K562 (cell line): Measurements from ENCODE around the gene PPP2R1A. TPM values are rescaled to one million over a fixed set of nuclear protein-coding genes. Genes with fewer than 3 reads are reported as not detected.

Source experiments
- EHMT2 ChIP-seq: fragments of 450-650 bp; IDR thresholded peaks from 2 replicates; pipeline ENCODE4 v1.6.1; 2018; ENCODE audit warnings: antibody characterized with exemption
- HSF4 ChIP-seq: fragments of 250-450 bp; sonication (Bioruptor Pico); IDR thresholded peaks from 2 replicates; pipeline ENCODE4 v2.1.2; 2022; ENCODE audit warnings: mild to moderate bottlenecking, moderate library complexity, borderline replicate concordance
- KAT7 ChIP-seq: sonication (generic); formaldehyde crosslinking; IDR thresholded peaks from 2 replicates; pipeline ENCODE4 v1.8.0; 2022; ENCODE audit warnings: missing genetic modification reagents, mild to moderate bottlenecking, borderline replicate concordance
- LCOR ChIP-seq: sonication (generic); formaldehyde crosslinking; IDR thresholded peaks from 2 replicates; pipeline ENCODE4 v1.8.0; 2022; ENCODE audit warnings: mild to moderate bottlenecking, missing genetic modification reagents
- MTA3 ChIP-seq: fragments of 450-650 bp; formaldehyde crosslinking; IDR thresholded peaks from 2 replicates; pipeline ENCODE4 v1.6.1; 2017; ENCODE audit warnings: mild to moderate bottlenecking, borderline replicate concordance
- NEUROD1 ChIP-seq: fragments of 150-350 bp; IDR thresholded peaks from 2 replicates; pipeline ENCODE4 v1.6.1; 2014; ENCODE audit warnings: borderline replicate concordance, low read length, low read depth; ENCODE audit not compliant: partially characterized antibody
- OTX1 ChIP-seq: fragments of 450-650 bp; formaldehyde crosslinking; IDR thresholded peaks from 2 replicates; pipeline ENCODE4 v1.4.0; 2022; ENCODE audit warnings: mild to moderate bottlenecking
- RB1 ChIP-seq: fragments of 450-650 bp; IDR thresholded peaks from 2 replicates; pipeline ENCODE4 v1.6.1; 2017; ENCODE audit warnings: low read depth, mild to moderate bottlenecking
- SUPT5H ChIP-seq: fragments of 450-650 bp; IDR thresholded peaks from 2 replicates; pipeline ENCODE4 v1.6.1; 2016
- TAF9B ChIP-seq: fragments of 450-650 bp; IDR thresholded peaks from 2 replicates; pipeline ENCODE4 v1.6.1; 2018; ENCODE audit warnings: mild to moderate bottlenecking; ENCODE audit not compliant: partially characterized antibody
- polyA plus RNA-seq, 8 experiments: library from polyadenylated mRNA; depleted of rRNA in 4 of 8; stranded (reverse) in 5 of 8; unstranded in 3 of 8; fragments of >200 nt; fragmentation: Nextera tagmentation in 2 of 8; fragmentation: Illumina TruSeq in 1 of 8; extraction: Ambion mirVana in 2 of 8; extraction: Trizol in 1 of 8; gene quantifications; 2 replicates each; pipeline versions ENCODE4 v1.2.1 to v1.2.3, GENCODE V29; 2011 to 2014; ENCODE audit warnings: inconsistent platforms in 1 of 8, missing spikeins in 1 of 8
- total RNA-seq, 7 experiments: library from RNA; depleted of rRNA in 6 of 7; stranded (reverse); fragments of >200 nt in 6 of 7; fragmentation: Illumina TruSeq in 2 of 7; extraction: Trizol in 2 of 7; gene quantifications; 2 replicates each; pipeline versions ENCODE4 v1.2.1 to v1.2.3, GENCODE V29; 2011 to 2021; ENCODE audit warnings: low replicate concordance in 1 of 7
- TF ChIP-seq, protein P1 (sequence below), 2 experiments: fragments of 450-650 bp in 1 of 2; IDR thresholded peaks; 2 replicates each; pipeline ENCODE4 v1.6.1; 2011 to 2017; ENCODE audit warnings: low read depth in 2 of 2, antibody characterized with exemption in 1 of 2, borderline replicate concordance in 1 of 2, low read length in 1 of 2, mild to moderate bottlenecking in 1 of 2, mixed read lengths in 1 of 2; ENCODE audit not compliant: control insufficient read depth in 1 of 2
- TF ChIP-seq, protein P2 (sequence below), 3 experiments: fragments of 200-800 bp in 1 of 3; fragments of 250-450 bp in 1 of 3; fragments of 450-650 bp in 1 of 3; sonication (Bioruptor Pico) in 1 of 3; sonication (Bioruptor generic) in 1 of 3; formaldehyde crosslinking in 1 of 3; IDR thresholded peaks; 2 replicates each; pipeline versions ENCODE4 v1.6.1 to v1.8.0; 2016 to 2022; ENCODE audit warnings: mild to moderate bottlenecking in 2 of 3, missing genetic modification characterization in 2 of 3, missing compliant biosample characterization in 1 of 3, moderate library complexity in 1 of 3
- TF ChIP-seq, protein P3 (sequence below): fragments of 200-800 bp; sonication (Bioruptor generic); IDR thresholded peaks from 2 replicates; pipeline ENCODE4 v1.6.1; 2016; ENCODE audit warnings: missing genetic modification characterization, missing compliant biosample characterization

PPP2R1A gene
- total and polyA plus RNA-seq, 9 of the 15 experiments (the other 6 are each of a cell fraction or from before 2014, with no cell fraction given), result 10.1 to 211 (median 70.1) TPM

DNA sequence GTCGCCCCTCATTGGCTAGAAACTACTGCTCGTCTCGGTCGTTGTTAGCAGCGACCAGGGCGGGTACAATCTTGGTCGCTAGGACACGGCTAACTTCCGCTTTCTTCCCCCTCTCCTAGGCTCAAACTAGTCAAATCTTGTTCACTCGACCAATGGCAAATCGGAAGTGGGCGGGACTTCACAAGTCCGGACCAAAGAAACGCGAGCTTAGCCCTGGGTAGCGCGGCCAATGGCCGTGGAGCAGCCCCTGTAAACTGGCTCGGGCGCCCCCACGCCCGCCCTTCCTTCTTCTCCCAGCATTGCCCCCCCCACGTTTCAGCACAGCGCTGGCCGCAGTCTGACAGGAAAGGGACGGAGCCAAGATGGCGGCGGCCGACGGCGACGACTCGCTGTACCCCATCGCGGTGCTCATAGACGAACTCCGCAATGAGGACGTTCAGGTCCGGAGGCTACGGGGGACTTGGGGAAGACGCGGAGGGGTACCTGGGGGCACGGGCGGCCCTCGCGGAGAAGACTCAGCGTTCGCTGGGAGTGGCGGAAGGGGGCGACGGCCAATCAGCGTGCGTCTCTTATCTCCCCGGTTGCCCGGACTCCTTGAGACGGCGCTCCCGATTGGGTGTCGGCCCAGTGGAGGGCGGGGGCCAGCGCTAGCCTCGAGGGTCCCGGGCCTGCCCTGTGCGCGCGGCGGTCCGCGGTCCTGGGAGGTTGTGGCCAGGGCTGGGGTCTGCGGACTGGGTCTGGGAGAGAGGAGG, at the start of gene PPP2R1A (continued):
- TF ChIP-seq, protein P1, sequence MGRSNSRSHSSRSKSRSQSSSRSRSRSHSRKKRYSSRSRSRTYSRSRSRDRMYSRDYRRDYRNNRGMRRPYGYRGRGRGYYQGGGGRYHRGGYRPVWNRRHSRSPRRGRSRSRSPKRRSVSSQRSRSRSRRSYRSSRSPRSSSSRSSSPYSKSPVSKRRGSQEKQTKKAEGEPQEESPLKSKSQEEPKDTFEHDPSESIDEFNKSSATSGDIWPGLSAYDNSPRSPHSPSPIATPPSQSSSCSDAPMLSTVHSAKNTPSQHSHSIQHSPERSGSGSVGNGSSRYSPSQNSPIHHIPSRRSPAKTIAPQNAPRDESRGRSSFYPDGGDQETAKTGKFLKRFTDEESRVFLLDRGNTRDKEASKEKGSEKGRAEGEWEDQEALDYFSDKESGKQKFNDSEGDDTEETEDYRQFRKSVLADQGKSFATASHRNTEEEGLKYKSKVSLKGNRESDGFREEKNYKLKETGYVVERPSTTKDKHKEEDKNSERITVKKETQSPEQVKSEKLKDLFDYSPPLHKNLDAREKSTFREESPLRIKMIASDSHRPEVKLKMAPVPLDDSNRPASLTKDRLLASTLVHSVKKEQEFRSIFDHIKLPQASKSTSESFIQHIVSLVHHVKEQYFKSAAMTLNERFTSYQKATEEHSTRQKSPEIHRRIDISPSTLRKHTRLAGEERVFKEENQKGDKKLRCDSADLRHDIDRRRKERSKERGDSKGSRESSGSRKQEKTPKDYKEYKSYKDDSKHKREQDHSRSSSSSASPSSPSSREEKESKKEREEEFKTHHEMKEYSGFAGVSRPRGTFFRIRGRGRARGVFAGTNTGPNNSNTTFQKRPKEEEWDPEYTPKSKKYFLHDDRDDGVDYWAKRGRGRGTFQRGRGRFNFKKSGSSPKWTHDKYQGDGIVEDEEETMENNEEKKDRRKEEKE (IDR thresholded peaks at IDR 0.05; ENCODE audit: borderline replicate concordance in 1 of 2, control insufficient read depth in 1 of 2, low read depth in 2 of 2, low read length in 1 of 2), result no peak
- TF ChIP-seq LCOR (CRISPR knock-in tag) (peak; percentile 78; the same call in 1 of the 2 replicates), SUPT5H (peak; percentile 93), RB1 (peak; percentile 35; the same call in 1 of the 2 replicates), KAT7 (CRISPR knock-in tag) (no peak), HSF4 (no peak), TAF9B (peak; percentile 94), MTA3 (peak; percentile 71; the same call in 1 of the 2 replicates), OTX1 (CRISPR knock-in tag) (0 out of 2 replicates have a peak, but pooled peaks have one; percentile 61), NEUROD1 (peak; percentile 92), EHMT2 (no peak)
- TF ChIP-seq, protein P2, sequence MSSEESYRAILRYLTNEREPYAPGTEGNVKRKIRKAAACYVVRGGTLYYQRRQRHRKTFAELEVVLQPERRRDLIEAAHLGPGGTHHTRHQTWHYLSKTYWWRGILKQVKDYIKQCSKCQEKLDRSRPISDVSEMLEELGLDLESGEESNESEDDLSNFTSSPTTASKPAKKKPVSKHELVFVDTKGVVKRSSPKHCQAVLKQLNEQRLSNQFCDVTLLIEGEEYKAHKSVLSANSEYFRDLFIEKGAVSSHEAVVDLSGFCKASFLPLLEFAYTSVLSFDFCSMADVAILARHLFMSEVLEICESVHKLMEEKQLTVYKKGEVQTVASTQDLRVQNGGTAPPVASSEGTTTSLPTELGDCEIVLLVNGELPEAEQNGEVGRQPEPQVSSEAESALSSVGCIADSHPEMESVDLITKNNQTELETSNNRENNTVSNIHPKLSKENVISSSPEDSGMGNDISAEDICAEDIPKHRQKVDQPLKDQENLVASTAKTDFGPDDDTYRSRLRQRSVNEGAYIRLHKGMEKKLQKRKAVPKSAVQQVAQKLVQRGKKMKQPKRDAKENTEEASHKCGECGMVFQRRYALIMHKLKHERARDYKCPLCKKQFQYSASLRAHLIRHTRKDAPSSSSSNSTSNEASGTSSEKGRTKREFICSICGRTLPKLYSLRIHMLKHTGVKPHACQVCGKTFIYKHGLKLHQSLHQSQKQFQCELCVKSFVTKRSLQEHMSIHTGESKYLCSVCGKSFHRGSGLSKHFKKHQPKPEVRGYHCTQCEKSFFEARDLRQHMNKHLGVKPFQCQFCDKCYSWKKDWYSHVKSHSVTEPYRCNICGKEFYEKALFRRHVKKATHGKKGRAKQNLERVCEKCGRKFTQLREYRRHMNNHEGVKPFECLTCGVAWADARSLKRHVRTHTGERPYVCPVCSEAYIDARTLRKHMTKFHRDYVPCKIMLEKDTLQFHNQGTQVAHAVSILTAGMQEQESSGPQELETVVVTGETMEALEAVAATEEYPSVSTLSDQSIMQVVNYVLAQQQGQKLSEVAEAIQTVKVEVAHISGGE (CRISPR knock-in tag; IDR thresholded peaks at IDR 0.05), result peak in 1 of 3 experiments; percentile 59; a peak in 1 of 6 replicates
- TF ChIP-seq, protein P3, sequence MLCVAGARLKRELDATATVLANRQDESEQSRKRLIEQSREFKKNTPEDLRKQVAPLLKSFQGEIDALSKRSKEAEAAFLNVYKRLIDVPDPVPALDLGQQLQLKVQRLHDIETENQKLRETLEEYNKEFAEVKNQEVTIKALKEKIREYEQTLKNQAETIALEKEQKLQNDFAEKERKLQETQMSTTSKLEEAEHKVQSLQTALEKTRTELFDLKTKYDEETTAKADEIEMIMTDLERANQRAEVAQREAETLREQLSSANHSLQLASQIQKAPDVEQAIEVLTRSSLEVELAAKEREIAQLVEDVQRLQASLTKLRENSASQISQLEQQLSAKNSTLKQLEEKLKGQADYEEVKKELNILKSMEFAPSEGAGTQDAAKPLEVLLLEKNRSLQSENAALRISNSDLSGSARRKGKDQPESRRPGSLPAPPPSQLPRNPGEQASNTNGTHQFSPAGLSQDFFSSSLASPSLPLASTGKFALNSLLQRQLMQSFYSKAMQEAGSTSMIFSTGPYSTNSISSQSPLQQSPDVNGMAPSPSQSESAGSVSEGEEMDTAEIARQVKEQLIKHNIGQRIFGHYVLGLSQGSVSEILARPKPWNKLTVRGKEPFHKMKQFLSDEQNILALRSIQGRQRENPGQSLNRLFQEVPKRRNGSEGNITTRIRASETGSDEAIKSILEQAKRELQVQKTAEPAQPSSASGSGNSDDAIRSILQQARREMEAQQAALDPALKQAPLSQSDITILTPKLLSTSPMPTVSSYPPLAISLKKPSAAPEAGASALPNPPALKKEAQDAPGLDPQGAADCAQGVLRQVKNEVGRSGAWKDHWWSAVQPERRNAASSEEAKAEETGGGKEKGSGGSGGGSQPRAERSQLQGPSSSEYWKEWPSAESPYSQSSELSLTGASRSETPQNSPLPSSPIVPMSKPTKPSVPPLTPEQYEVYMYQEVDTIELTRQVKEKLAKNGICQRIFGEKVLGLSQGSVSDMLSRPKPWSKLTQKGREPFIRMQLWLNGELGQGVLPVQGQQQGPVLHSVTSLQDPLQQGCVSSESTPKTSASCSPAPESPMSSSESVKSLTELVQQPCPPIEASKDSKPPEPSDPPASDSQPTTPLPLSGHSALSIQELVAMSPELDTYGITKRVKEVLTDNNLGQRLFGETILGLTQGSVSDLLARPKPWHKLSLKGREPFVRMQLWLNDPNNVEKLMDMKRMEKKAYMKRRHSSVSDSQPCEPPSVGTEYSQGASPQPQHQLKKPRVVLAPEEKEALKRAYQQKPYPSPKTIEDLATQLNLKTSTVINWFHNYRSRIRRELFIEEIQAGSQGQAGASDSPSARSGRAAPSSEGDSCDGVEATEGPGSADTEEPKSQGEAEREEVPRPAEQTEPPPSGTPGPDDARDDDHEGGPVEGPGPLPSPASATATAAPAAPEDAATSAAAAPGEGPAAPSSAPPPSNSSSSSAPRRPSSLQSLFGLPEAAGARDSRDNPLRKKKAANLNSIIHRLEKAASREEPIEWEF, result no peak
